GM23338 (cell line): ENCODE measurements around the gene EFHD2. TPM values are rescaled to one million over a fixed set of nuclear protein-coding genes. Genes with fewer than 3 reads are reported as not detected.
A peak's percentile ranks its signal among the peaks of the same experiment; 100 is the strongest.

ENCODE experiments used
- ATAC-seq: fragments of 200-7000 bp; cut with Tn5 transposase; 3 replicates; pipeline ENCODE4 v1.9.1; 2020
- DNase-seq: peaks from one replicate; pipeline ENCODE4 v3.0.0-alpha.2; 2015; ENCODE audit warnings: low spot score
- H2AFZ ChIP-seq: fragments of 200-600 bp; sonication (generic); 2 replicates; pipeline ENCODE4 v1.8.0; 2016; ENCODE audit warnings: antibody characterized with exemption, mild to moderate bottlenecking, moderate library complexity
- H3F3A ChIP-seq: fragments of 200-600 bp; sonication (generic); replicated peaks from 2 replicates; pipeline ENCODE4 v1.8.0; 2017; ENCODE audit warnings: antibody characterized with exemption, mixed run types, low read depth
- H3K27ac ChIP-seq: fragments of 200-600 bp; sonication (generic); 2 replicates; pipeline ENCODE4 v1.6.1; 2016; ENCODE audit warnings: low read depth
- H3K27me3 ChIP-seq: fragments of 200-600 bp; sonication (generic); 2 replicates; pipeline ENCODE4 v1.8.0; 2016; ENCODE audit warnings: mild to moderate bottlenecking, mixed run types, moderate library complexity; ENCODE audit not compliant: insufficient read depth
- H3K36me3 ChIP-seq: fragments of 200-600 bp; sonication (generic); 2 replicates; pipeline ENCODE4 v1.8.0; 2016; ENCODE audit warnings: mild to moderate bottlenecking; ENCODE audit not compliant: insufficient read depth
- H3K4me1 ChIP-seq: fragments of 200-600 bp; sonication (generic); 2 replicates; pipeline ENCODE4 v1.8.0; 2016; ENCODE audit warnings: mild to moderate bottlenecking, moderate library complexity; ENCODE audit not compliant: insufficient read depth
- H3K4me2 ChIP-seq: fragments of 200-600 bp; sonication (generic); 2 replicates; pipeline ENCODE4 v1.7.1; 2017; ENCODE audit warnings: mixed run types
- H3K4me3 ChIP-seq: fragments of 200-600 bp; sonication (generic); 2 replicates; pipeline ENCODE4 v1.6.1; 2016; ENCODE audit warnings: mixed run types
- H3K79me2 ChIP-seq: fragments of 200-600 bp; sonication (generic); replicated peaks from 2 replicates; pipeline ENCODE4 v1.8.0; 2017; ENCODE audit warnings: mild to moderate bottlenecking; ENCODE audit not compliant: insufficient read depth
- H3K9me2 ChIP-seq: fragments of 200-600 bp; sonication (generic); 2 replicates; pipeline ENCODE4 v1.8.0; 2017; ENCODE audit not compliant: insufficient read depth
- H4K20me1 ChIP-seq: fragments of 200-600 bp; sonication (generic); replicated peaks from 2 replicates; pipeline ENCODE4 v1.8.0; 2017; ENCODE audit warnings: mild to moderate bottlenecking; ENCODE audit not compliant: insufficient read depth
- H3K27ac Mint-ChIP-seq: 2 replicates; pipeline ENCODE4 v1.8.0; 2020; ENCODE audit warnings: inconsistent platforms, mild to moderate bottlenecking, moderate library complexity, mixed read lengths
- H3K27me3 Mint-ChIP-seq: 3 replicates; pipeline ENCODE4 v1.8.0; 2022; ENCODE audit warnings: low read depth, mild to moderate bottlenecking, moderate library complexity, mixed read lengths, inconsistent platforms; ENCODE audit not compliant: insufficient read depth, poor library complexity
- H3K36me3 Mint-ChIP-seq: 3 replicates; pipeline ENCODE4 v1.8.0; 2021; ENCODE audit warnings: low read depth, mild to moderate bottlenecking, inconsistent platforms, moderate library complexity, mixed read lengths
- H3K4me1 Mint-ChIP-seq: 3 replicates; pipeline ENCODE4 v1.8.0; 2020; ENCODE audit warnings: mild to moderate bottlenecking, inconsistent platforms, mixed read lengths
- H3K4me3 Mint-ChIP-seq: 3 replicates; pipeline ENCODE4 v1.8.0; 2021; ENCODE audit warnings: moderate library complexity, mild to moderate bottlenecking, inconsistent platforms, mixed read lengths
- H3K9me3 Mint-ChIP-seq: 3 replicates; pipeline ENCODE4 v1.8.0; 2020; ENCODE audit warnings: moderate library complexity, mild to moderate bottlenecking, inconsistent platforms, mixed read lengths
- CREB1 ChIP-seq: fragments of 250-450 bp; sonication (Bioruptor Pico); IDR thresholded peaks from 2 replicates; pipeline ENCODE4 v1.5.0; 2020; ENCODE audit warnings: low read depth, mild to moderate bottlenecking, moderate library complexity
- CTCF ChIP-seq, 2 experiments: fragments of 200-600 bp in 1 of 2; sonication (generic) in 1 of 2; conservative IDR thresholded peaks; 2 replicates each; pipeline versions ENCODE4 v1.5.1 to v1.6.1; 2016 to 2017; ENCODE audit warnings: antibody characterized with exemption in 2 of 2, low read depth in 2 of 2, mild to moderate bottlenecking in 2 of 2, moderate library complexity in 1 of 2
- EZH2 ChIP-seq: fragments of 200-600 bp; sonication (generic); IDR thresholded peaks from one replicate; pipeline ENCODE4 v1.8.0; 2017; ENCODE audit warnings: antibody characterized with exemption, mild to moderate bottlenecking, low read depth; ENCODE audit not compliant: unreplicated experiment
- EZH2phosphoT487 ChIP-seq: fragments of 200-600 bp; sonication (generic); IDR thresholded peaks from one replicate; pipeline ENCODE4 v1.8.1; 2018; ENCODE audit warnings: antibody characterized with exemption; ENCODE audit not compliant: unreplicated experiment
- JUNB ChIP-seq: IDR thresholded peaks from one replicate; pipeline ENCODE4 v1.6.1; 2016; ENCODE audit warnings: antibody characterized with exemption; ENCODE audit not compliant: unreplicated experiment
- NANOG ChIP-seq: IDR thresholded peaks from 2 replicates; pipeline ENCODE4 v1.6.1; 2016; ENCODE audit warnings: antibody characterized with exemption, borderline replicate concordance
- POLR2AphosphoS5 ChIP-seq: IDR thresholded peaks from 2 replicates; pipeline ENCODE4 v1.6.1; 2016; ENCODE audit warnings: antibody characterized with exemption, low read depth
- STAT1 ChIP-seq: IDR thresholded peaks from one replicate; pipeline ENCODE4 v1.6.1; 2016; ENCODE audit warnings: antibody characterized with exemption; ENCODE audit not compliant: unreplicated experiment
- ZNF331 ChIP-seq: fragments of 250-450 bp; sonication (Bioruptor Pico); IDR thresholded peaks from 2 replicates; pipeline ENCODE4 v1.5.0; 2020; ENCODE audit warnings: low read depth, mild to moderate bottlenecking, moderate library complexity
- ZNF462 ChIP-seq: fragments of 250-450 bp; sonication (Bioruptor Pico); IDR thresholded peaks from 2 replicates; pipeline ENCODE4 v1.5.0; 2020; ENCODE audit warnings: mild to moderate bottlenecking, moderate library complexity
- polyA plus RNA-seq: library from polyadenylated mRNA; unstranded; fragments of >200 nt; fragmentation: Nextera tagmentation; extraction: Ambion mirVana; gene quantifications from 2 replicates; pipeline ENCODE4 v1.2.1, GENCODE V29; 2016
- total RNA-seq: library from RNA; depleted of rRNA; stranded (reverse); fragments of >200 nt; shearing (Covaris generic); gene quantifications from 2 replicates; pipeline ENCODE4 v1.2.3, GENCODE V29; 2014
- TF ChIP-seq, protein P1 (sequence below): IDR thresholded peaks from one replicate; pipeline ENCODE4 v1.6.1; 2018; ENCODE audit warnings: antibody characterized with exemption; ENCODE audit not compliant: unreplicated experiment
- TF ChIP-seq, protein P2 (sequence below): IDR thresholded peaks from 2 replicates; pipeline ENCODE4 v1.6.1; 2016; ENCODE audit warnings: antibody characterized with exemption

EFHD2 gene
- total and polyA plus RNA-seq, 2 experiments from 2014 or later = 22.8 to 23.7 TPM

- no peaks in the 10 kb centered on the region for H3K36me3 ChIP-seq
- H3K9me2 ChIP-seq = no peaks in the 10 kb centered on the region
- ATAC-seq (no peak; the same call in 2 of the 3 replicates), DNase-seq (no peak)
- TF ChIP-seq, protein P1, sequence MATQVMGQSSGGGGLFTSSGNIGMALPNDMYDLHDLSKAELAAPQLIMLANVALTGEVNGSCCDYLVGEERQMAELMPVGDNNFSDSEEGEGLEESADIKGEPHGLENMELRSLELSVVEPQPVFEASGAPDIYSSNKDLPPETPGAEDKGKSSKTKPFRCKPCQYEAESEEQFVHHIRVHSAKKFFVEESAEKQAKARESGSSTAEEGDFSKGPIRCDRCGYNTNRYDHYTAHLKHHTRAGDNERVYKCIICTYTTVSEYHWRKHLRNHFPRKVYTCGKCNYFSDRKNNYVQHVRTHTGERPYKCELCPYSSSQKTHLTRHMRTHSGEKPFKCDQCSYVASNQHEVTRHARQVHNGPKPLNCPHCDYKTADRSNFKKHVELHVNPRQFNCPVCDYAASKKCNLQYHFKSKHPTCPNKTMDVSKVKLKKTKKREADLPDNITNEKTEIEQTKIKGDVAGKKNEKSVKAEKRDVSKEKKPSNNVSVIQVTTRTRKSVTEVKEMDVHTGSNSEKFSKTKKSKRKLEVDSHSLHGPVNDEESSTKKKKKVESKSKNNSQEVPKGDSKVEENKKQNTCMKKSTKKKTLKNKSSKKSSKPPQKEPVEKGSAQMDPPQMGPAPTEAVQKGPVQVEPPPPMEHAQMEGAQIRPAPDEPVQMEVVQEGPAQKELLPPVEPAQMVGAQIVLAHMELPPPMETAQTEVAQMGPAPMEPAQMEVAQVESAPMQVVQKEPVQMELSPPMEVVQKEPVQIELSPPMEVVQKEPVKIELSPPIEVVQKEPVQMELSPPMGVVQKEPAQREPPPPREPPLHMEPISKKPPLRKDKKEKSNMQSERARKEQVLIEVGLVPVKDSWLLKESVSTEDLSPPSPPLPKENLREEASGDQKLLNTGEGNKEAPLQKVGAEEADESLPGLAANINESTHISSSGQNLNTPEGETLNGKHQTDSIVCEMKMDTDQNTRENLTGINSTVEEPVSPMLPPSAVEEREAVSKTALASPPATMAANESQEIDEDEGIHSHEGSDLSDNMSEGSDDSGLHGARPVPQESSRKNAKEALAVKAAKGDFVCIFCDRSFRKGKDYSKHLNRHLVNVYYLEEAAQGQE = no peak
- no peak for TF ChIP-seq POLR2AphosphoS5
- TF ChIP-seq CREB1 (CRISPR knock-in tag) = no peak
- no peak for TF ChIP-seq ZNF462 (CRISPR knock-in tag)
- TF ChIP-seq STAT1 = no peak
- no peak for TF ChIP-seq EZH2
- TF ChIP-seq JUNB = no peak
- TF ChIP-seq ZNF331 (CRISPR knock-in tag) = no peak
- no peak for TF ChIP-seq CTCF (conservative IDR thresholded peaks at IDR 0.05; ENCODE audit: low read depth in 2 of 2)
- no peak for TF ChIP-seq EZH2phosphoT487
- TF ChIP-seq, protein P2, sequence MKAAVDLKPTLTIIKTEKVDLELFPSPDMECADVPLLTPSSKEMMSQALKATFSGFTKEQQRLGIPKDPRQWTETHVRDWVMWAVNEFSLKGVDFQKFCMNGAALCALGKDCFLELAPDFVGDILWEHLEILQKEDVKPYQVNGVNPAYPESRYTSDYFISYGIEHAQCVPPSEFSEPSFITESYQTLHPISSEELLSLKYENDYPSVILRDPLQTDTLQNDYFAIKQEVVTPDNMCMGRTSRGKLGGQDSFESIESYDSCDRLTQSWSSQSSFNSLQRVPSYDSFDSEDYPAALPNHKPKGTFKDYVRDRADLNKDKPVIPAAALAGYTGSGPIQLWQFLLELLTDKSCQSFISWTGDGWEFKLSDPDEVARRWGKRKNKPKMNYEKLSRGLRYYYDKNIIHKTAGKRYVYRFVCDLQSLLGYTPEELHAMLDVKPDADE = no peak
- TF ChIP-seq NANOG = no peak
- H3K27me3 Mint-ChIP-seq = peaks cover 28% of the 10 kb centered on the region
- no peaks in the 10 kb centered on the region for H4K20me1 ChIP-seq
- no peaks in the 10 kb centered on the region for H3K79me2 ChIP-seq
- 0 out of 2 replicates have a peak overlapping the region, but pooled peaks have one; percentile 31 for H3K27ac Mint-ChIP-seq
- H3K4me1 ChIP-seq = peaks cover 10% of the 10 kb centered on the region
- H3F3A ChIP-seq = no peaks in the 10 kb centered on the region
- H3K4me1 Mint-ChIP-seq = peaks cover 22% of the 10 kb centered on the region
- no peaks in the 10 kb centered on the region for H3K36me3 Mint-ChIP-seq
- H3K4me3 Mint-ChIP-seq = peak overlapping the region; percentile 81
- H3K4me3 ChIP-seq = peak overlapping the region; percentile 79
- H2AFZ ChIP-seq = peak overlapping the region; percentile 99
- H3K27me3 ChIP-seq = peaks cover 24% of the 10 kb centered on the region
- H3K4me2 ChIP-seq = peak overlapping the region; percentile 91
- H3K27ac ChIP-seq = no peak overlapping the region
- H3K9me3 Mint-ChIP-seq = no peaks in the 10 kb centered on the region; the same call in 2 of the 3 replicates
These were observed 749 bp upstream of the EFHD2 start for GRCh38 chr1:15408890-15409387.
